Fibroblast of skin of back (primary cell): ENCODE results near the gene SIK3.

Experiments
- DNase-seq: peaks from one replicate; pipeline ENCODE4 v3.0.0-alpha.2; 2013

SIK3 gene

DNA sequence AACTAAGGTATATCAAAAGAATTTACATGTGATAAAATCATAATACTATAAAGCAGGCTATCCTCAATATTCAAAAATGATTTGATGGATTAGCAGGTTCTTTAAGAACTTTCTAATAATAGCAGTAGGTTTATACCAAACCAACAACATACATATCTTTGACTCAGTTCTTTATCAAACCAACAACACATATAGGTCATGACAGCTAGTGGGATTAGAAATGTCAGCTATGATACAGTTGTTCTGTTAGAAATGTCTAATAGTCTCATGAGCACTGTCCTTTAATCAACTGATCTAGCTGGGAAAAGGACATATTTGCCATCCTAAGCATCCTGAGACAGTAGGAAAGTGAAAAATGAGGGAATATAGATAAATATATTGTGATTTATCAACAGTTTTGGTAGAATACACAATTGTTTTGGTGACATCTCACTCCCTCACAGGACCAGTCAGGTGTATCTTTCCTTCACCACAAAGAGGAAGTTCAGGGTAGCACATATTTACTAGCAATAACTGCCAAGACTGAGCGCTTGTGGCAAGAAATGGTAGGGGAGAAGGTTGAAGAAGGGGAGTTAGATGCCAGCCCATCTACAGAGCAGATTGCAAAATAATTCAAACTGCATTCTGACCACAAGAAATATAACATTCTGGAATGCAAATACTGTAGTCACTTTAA, 170.0 kb downstream of the SIK3 start:
- DNase-seq: no peak

DNA sequence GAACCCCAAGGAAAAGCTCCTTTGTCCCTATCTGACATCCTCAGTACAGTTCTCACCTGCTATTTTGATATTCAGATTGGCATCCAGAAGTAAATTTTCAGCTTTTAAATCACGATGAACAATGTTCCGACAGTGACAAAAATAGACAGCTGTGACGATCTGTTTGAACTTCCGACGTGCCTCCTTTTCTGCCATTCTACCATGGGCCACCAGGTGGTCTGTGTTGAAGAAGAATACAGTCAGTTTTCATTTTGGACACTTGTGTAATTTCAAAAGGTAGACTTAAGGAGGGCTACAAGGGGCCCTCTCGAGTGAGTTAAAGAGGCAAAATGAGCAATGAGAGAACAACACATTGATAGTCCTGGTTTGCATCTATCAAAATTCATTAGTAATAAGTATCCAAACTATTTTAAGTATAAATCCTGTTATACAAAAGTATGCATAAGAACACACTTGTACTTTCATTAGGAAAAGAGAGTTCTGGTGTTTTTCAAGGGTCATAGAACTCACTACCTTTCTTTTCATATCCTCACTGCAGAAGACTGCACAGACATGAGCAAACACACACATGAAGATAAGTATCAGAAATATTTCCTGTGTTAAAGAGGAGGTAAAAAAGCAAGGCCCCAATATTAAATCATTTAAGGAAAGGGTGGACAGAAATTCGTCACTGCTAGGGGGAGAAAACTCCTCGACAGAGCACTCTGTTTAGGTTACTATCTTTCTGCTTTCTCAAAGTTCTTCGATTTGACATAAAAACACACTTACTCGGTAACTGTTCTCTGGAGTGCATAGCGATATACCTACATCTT, 170.9 kb downstream of the SIK3 start:
- no peak for DNase-seq

DNA sequence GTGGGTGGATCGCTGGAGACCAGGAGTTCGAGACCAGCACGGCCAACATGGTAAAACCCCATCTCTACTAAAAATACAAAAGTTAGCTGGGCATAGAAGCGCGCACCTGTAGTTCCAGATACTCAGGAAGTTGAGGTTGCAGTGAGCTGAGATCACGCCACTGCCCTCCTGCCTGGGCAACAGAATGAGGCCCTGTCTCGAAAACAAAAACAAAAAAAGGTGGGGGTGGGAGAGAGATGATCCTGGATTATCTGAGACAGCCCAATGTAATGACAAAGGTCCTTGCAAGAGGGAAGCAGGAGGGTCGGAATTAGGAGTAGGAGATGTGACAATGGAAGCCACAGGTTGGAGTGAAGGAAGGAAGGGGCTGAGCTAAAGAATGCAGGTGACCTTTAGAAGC, 173.2 kb downstream of the SIK3 start:
- DNase-seq: no peak

DNA sequence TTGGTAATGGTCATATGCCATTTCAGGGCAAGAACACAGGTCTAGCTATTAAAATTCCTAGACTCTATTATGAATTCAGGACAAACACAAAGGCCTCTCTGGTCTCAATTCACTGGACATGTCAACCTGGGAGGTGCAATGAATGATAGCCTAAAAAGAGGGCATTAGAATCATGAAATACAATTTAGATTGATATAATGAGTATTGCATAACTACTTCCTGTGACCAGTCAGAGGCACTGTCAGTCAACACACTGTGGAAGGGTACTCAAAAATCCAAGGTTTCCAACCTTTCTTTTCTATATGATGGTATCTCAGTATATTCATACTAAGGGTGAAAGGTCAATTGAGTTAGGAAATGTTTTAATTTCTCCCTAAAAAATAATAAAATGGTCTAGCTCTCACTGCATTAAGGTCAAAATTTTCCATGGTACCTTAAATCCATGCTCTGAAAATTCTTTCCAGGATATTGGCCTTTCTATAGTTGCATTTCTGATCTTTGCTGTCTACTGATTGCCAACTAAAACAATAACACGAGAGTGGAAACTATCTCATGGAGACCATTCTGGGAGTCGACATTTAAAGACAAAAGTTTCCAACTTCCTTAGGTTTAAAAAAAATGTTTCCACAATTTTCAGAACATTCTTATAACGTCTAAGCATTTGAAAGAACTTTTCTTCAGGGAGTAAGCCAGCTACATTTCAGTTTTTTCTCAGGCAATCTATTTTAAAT, 179.1 kb downstream of the SIK3 start:
- no peak for DNase-seq

DNA sequence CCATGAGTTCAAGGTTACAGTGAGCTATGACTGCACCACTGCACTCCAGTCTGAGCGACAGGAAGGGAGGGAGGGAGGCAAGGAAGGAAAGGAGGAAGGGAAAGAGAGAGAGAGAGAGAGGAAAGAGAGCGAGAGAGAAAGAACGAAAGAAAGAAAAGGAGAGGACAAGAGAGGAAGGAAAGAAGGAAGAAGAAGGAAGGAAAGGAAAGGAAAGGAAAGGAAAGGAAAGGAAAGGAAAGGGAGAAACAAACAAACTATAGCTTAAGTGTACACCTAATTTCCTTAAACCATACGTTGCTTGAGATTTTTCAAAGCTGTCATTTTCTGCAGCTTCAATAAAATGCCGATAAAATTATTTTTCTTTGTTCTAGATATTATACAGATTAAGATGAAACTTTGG, 180.6 kb downstream of the SIK3 start:
- DNase-seq: no peak

DNA sequence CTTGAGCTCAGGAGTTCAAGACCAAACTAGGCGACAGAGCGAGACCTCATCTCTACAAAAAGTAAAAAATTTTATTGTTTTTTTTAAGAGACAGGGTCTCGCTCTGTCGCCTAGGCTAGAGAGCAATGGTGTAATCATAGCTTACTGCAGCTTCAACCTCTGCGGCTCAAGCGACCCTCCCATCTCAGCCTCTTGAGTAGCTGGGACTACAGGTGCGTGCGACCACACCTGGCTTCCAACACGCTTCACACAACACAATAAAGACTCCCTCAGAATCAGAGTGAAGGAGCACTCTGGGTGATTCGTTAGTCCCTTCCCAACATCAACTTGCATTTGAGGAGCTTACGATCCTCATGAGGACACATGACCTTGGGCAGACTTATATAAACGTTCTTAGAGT, 181.3 kb downstream of the SIK3 start:
- no peak for DNase-seq

DNA sequence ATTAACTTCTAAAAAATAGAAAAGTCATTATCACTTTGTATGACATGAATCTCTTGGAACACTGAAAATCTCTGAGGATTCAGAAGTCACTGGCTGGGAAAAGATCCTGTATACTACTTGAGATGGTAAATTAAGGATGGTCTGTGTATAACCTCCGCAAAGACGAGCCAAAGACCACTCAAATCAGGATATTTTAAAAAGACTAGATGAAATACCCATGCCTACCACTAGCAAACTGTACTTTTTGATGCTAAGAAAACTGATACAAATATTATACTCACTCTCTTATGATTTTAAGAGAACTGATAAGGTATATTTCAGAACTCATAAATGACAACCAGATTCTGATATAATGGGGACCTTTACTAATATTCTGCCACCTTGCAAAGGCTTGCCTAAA, 182.2 kb downstream of the SIK3 start:
- no peak for DNase-seq

DNA sequence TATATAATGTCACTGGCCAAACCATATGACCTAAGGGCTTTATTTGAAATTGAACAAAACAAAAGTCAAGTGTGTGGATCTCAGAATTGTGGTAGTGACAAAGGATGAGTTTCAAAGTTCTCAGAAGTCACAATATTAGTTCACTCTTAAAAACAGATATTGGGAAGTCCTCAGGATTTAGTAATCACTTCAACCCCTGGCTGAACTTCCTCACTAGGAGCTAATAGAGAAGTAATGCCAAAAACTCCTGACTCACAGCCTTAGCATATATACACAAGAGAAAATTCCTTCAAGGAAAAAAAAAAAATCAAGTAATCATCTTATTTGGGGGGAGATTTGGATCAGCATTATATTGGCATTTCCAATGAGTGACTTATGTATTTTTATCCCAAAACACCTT, 185.2 kb downstream of the SIK3 start:
- DNase-seq: peak; percentile 73

DNA sequence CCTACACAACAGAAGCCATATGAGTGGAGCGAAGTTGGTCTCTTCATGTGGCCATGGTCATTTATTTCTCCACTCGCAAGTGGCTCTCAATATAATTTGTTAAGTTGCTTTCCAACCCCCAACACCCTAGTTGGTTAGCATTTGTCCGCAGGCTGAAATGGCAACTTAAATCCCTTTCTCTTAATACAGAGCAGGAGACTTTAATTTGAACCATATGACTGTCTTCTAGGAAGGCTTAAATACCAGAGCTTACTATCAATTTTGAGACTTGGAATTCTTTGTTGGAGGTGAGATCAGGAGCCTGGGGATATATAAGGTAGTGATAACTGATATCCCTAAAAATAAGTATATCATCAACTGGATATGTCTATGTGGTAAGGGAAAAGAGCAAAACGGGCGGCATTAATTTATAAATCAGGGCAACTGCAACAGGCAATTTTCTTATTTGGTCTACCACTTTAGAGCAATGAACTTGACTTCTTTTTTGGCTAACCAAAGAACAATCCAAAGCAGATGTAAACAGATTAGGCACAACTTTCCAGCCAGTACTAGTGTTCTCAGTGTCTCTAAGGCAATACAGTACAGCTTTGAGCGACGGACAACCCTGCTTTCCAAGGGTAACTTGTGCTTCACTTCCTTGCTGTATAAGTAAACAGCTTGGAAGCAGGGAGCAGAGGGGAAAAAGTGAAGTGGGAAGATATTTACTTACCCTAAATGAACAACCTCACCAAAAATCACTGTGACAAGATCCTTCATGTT, 186.1 kb downstream of the SIK3 start:
- DNase-seq: no peak

DNA sequence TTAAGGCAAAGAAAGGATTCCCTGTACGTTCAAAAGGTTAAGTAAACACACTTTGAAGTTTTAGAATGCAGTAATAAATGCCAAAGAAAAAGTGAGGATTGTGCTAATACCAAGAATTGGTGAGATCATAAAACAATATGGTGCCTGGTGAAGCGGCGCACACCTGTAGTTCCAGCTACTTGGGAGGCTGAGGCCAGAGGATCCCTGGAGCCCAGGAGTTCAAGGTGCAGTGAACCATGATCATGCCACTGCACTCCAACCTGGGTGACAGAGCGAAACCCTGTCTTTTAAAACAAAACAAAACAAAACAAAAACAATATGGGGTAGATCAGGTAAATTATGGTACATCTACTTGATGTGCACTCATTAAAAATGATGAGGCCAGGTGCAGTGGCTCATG, 187.4 kb downstream of the SIK3 start:
- DNase-seq: no peak

DNA sequence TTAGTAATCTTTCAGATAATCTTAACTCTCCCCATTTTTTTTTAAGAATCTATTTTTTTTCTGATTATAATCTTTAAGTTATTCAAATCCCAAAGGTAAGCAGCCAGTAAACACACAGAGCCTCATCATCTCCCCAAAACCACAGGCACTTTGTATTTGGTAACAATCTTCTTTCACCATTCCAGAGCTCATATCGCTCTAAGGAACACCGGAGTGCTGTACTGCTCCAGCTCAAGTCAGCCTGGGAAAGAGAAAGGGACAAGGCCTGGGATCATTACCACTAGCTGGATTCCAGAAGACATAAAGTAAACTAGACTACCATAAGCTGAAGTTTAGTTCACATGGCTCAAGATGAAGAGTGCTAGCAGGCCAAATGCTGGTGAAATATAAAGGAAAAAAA, 187.8 kb downstream of the SIK3 start:
- no peak for DNase-seq

DNA sequence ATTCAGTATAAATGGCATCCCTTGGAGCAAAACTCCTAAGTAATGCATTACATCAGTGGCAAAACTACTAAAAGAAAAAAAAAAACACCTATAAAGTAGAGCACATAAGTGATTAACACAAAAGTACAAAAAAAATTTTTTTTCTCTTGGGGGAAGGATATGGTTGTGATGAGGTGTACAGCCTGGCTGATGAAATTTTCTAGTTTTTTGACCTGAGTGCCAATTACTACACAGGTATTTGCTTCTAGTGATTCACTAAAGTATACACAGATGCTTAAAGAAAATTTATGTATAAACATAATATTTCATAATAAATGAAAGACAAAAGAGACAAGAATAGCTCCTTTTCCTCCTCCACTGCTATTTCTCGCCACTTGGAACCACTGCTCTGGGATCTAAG, 189.0 kb downstream of the SIK3 start:
- no peak for DNase-seq

DNA sequence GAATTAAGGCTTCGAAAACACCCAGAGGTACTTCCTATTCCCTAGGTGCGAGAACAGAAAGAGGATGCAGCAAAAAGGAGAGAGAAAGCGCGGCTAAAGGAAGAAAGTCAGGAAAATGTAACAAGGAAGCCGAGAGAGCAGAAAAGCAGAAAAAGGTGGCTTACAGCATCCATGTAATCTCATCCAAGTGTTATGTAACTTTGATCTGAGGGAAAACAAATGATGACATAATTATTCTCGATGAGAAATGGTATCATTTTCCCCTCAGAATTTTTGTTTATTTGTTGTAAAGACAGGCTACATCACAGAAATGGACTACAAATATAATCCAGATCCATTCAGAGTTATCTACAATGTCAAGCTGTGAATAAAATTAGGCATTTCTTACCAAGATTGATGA, 191.7 kb downstream of the SIK3 start:
- DNase-seq: no peak

DNA sequence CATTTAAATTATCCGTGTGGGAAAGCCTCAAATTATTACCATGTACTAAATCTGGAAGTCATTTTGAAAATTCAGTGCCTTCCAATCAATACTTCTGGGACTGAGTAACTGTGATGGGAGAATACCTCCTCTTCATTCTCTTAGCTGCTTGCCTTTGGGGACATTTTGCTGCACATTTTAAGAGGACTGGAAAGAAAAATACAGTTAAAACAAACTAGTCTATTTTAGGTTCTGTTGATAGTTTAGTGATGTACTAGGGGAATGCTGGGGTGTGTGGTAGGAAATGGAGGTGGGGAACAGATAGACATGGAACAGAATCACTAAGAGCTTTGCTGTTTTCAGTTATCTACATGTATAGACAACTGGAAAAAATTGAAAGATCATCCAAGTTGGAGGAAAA, 195.1 kb downstream of the SIK3 start:
- DNase-seq: no peak

DNA sequence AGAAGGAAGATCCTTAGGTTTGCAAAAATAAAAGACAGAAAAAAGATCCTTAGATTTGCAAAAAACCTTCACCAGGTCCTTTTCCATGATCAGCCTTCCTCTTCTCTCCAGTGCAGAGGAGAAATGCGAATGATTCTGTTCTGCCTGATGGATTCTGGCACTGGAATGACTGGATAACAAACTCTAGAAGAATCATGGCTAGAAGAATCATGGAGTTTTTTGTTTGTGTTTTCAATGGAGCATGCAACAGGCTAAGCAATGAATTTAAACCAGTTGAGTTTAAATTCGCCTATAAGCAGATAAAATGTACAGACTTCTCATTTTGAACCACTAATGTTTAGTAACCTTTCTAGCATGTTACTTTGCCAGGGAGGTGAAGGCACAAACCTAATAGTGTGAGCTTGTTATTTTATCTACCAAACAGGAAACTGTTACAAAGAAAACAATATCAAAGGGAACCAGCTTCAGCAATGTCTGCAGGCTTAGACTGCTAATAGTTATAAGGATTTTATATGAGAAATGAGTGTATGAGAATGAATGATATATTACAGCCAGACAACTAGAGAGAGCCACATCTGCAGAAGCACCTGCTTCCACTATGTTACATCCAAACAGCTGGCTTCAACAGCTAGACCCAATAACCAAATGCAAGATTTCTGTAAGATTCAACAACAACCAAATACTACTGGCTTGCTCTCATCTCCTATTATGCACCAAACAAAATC, 196.1 kb downstream of the SIK3 start:
- no peak for DNase-seq

DNA sequence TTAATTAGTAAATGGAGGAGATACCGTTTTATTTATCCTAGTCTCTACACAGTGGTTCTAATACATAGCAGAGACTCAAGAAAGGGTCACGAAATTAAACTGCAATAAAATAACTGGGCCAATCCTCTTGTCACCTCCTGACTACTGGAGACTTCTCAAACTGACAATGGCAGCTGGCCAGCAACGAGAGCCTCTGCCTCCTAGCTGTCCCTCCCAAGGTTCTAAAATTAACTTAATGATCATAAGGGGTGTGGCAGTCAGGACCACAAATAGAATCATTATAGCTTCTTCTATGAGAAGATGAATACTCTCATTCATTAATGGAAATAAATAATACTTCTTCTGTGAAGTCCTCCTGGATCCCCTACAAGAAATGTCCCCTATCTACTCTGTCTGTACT, 197.0 kb downstream of the SIK3 start:
- no peak for DNase-seq

DNA sequence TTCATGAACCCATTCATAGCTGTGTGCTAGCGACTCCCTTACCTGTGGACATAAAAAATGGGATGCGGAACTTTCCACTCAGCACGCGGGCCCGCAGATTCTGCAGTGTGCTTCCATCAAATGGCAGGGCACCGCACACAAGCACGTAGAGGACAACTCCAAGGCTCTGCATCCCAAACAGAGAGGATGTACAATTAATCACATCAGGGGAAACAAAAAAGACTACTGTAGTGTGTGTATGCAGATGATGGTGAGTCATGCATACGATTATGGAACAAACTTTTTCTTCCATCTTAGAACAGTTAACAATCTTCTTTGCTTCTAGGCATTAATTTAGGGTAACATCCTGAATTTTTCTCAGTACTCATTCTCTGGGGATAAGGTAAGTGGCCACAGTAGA, 202.0 kb downstream of the SIK3 start:
- no peak for DNase-seq

DNA sequence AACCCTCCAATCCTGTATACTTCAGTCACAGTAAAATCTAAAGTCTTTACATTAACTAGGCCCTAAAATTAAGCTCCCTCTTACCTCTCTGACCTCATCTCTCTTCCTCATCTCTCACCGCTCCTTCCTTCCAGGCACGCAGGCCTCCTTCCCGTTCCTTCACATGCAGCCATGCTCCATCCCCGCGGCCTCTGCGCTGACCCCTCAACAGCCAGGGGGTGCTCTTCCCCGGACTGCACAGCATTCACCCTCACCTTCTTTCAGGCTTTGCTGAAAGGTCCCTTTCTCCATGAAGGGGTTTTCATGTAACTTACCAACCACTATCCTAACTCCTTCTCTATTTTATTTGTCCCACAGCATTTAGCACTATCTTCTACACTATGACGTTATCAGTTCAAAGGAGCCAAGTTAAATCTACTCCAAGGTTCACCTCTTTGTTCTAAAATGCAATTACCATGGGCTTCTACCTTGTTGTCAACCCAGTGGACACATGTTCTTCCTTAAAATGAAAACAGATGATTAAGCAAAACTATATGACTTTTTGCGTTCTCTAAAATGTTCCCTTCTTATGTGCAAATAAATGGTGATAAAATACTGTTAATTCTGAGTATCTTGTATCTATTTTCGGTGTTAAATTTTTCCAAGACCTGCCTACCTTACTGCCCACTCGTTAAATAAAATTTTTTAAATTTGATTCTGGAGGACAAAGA, 203.0 kb downstream of the SIK3 start:
- DNase-seq: no peak

DNA sequence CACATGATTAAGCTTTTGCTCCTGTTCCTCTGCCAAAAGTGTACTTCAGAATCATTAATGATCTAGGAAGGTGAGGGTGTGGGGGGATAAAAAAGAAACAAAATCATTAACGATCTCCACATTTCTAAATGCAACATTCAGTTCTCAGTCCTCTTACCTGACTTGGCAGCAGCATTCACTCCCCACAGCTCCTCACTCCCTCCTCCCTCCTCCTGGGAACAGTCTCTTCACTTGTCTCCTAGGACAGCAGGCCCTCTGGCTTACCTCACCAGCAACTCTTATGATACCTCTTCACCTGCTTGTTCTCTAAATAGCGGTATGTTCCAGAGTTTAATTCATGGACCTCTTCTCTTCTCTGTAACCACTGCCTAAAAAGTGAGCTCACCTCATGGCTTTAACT, 204.3 kb downstream of the SIK3 start:
- DNase-seq: no peak

DNA sequence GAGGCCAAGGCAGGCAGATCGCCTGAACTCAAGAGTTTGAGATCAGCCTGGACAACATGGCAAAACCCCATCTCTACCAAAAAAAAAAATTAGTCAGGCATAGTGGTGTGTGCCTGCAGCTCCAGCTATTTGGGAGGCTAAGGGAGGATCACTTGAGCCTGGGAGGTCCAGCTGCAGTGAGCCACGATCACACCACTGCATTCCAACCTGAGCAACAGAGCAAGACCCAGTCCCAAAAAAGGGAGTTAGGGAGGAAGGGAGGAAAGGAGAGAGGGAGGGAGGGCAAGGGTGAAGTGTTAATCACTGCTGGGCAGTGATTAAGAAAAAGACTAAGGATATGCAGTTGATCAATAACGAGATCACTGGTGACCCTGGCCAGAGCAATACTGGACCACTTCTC, 204.8 kb downstream of the SIK3 start:
- DNase-seq: no peak

DNA sequence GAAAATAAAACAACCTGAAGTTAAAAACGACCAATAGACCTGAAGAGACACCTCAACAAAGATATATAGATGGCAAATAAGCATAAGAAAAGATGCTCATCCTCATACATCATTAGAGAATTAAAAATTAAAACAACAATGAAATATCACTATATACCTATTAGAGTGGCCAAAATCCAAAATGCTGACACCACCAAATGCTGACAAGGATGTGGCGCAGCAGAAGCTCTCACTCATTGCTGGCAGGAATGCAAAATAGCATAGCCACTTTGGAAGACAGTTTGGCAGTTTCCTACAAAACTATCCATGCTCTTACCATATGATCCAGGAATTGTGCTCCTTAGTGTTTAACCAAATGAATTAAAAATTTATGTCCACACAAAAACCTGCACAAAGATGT, 205.9 kb downstream of the SIK3 start:
- DNase-seq: no peak

DNA sequence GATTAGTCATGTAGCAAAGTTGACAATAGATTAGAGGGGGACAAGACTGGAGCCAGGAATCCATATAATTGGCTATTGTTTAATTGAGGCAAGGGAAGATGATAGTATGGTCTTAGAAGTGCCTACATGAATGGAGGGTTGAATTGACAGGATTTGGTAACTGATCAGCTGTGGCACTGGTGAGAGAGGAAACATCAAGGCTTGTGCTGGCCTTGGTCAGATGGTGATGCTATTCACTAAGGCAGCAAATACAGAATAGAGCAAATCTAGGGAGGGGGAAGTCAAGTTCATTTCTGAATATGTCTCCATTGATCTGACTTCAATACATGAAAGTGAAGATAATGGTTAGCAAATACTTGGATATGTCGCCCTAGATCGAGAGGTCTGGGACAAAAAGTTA, 206.5 kb downstream of the SIK3 start:
- DNase-seq: no peak
